Measurements from ENCODE around the gene ZIC4.

ZIC4 gene

DNA sequence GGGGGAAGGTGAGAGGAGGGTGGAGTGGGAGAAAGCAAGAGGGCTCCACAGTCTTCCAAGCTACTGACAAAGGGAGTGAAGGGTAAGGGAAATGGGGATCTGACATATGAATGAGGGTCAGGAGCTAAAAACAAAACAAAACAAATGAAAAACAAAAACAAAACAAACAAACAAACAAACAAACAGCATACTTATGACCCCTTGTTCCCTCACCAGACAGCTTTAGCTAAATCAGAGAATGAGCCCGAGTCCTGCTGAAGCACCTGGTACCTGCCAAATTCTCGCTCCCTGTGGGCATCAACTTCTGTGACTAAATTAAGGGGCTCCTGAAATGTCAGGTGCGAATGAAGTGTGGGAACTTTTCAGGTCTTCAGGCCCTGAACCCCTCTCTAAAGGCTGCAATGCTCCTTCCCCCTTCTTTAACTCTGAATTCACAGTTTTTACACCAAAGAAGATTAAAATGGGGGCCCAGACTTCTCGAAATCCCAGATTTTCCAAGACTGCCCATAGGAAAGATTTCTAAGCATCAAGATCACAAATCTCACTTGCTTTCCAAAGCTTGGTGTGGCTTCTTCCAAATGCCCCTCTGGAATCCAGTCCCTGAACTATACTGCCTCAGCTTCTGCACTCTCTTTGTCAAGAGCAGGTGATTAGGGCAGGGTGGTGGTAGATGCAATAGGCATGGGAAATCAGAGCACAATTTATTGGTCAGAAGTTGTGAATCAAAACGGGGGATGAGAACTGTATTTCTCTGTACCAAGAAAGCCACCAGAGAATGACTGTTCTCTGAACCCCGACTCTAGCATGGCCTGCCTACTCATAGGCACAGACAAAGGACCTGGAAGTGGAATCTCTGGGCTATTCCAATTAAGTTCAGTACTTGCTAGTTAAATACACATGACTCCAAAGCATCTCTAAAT lies 40.9 kb downstream of the ZIC4 start:
- no peak for TF ChIP-seq YY1 (IDR thresholded peaks at IDR 0.05; ENCODE audit: insufficient read depth, insufficient read length)
- TF ChIP-seq ZNF274 (IDR thresholded peaks at IDR 0.05; ENCODE audit: low read depth, low read length): no peak
- no peak for TF ChIP-seq SUZ12 (IDR thresholded peaks at IDR 0.05; ENCODE audit: extremely low read depth, insufficient read depth, insufficient read length)
- Histone ChIP-seq H3K27me3 (ENCODE audit: insufficient read depth, insufficient read length) (peaks cover 100% of the 10 kb centered on the region), H3K4me1 (ENCODE audit: insufficient read depth, insufficient read length) (no peaks in the 10 kb centered on the region), H3K36me3 (ENCODE audit: insufficient read depth, insufficient read length, low read length) (no peaks in the 10 kb centered on the region), H3K4me3 (ENCODE audit: insufficient read length, low read depth) (no peak overlapping the region), H3K9ac (ENCODE audit: insufficient read length, low read depth) (no peak overlapping the region), H3K9me3 (ENCODE audit: insufficient read depth, low read length) (no peaks in the 10 kb centered on the region)
- no peak for DNase-seq (ENCODE audit: low read depth, low spot score)

DNA sequence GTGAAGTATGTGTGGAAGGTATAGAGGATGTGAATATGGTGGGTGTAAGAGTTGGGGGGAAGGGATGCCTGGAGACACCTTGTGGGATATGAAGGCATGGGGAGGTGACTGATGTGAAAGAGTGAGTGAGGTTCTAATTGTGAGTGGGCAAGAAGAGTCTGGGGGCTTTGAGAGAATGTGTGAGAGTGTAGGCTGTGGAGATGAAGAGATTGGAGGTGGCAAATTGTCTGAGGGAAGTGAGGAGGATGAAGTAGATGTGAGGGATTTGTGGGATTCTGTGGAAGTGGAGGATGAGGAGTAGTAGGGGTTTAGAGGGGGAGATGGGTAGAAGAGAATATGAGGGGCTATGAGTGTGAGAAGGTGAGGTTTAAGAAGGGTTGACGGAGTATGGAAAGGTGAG lies 41.6 kb downstream of the ZIC4 start:
- no peaks in the 10 kb centered on the region for H3K36me3 ChIP-seq (ENCODE audit: insufficient read depth, insufficient read length, low read length)
- H3K9ac ChIP-seq (ENCODE audit: insufficient read length, low read depth): no peak overlapping the region
- no peak for DNase-seq (ENCODE audit: low read depth, low spot score)
- H3K4me3 ChIP-seq (ENCODE audit: insufficient read length, low read depth): no peak overlapping the region
- H3K4me1 ChIP-seq (ENCODE audit: insufficient read depth, insufficient read length): no peaks in the 10 kb centered on the region
- peaks cover 100% of the 10 kb centered on the region for H3K27me3 ChIP-seq (ENCODE audit: insufficient read depth, insufficient read length)
- no peaks in the 10 kb centered on the region for H3K9me3 ChIP-seq (ENCODE audit: insufficient read depth, low read length)
- TF ChIP-seq SUZ12 (IDR thresholded peaks at IDR 0.05; ENCODE audit: extremely low read depth, insufficient read depth, insufficient read length) (no peak), ZNF274 (IDR thresholded peaks at IDR 0.05; ENCODE audit: low read depth, low read length) (no peak)

DNA sequence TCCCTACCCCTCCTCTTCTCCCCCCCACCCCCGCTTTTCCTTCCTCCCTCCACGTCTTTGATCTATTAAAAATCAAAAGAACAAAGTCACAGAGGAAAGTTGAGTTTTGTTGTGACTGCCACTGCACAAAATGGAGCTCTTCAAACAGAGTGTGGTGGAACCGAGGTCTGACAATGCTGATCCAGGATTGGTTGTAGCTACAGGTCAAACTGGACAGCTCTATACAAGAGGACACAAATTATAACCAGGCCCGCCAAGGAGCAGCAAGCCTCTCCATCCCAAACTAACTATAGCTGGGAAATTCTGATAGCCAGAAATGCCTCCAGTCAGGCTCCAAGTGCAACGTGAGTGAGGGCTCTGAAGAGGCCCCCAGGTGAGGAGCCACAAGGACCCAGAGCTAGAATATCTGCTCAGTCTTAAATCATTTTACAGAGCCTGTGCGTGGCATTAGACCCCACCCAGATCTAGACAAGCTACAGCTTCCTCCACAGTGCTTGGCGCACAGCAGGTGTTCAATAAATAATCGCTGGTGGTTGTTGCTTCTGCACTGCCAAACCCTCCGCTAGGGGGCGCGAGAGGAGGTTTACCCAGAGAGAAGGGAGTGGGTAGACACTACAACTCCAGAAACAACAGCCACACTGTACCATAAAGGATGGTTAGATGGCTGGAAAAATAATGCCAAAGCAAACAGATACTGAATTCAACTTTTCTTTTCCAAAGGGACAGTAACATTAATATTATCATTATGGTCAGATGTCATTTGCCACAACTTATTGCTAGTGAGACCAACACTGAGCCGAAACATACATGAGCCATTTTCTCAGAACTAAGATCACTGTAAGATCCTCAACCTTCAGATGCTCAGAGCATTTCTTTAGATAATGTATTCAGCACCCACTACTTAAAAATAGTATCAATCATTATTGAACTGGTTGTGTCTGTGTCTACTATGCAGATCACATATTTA lies 44.6 kb downstream of the ZIC4 start:
- Histone ChIP-seq H3K36me3 (ENCODE audit: insufficient read depth, insufficient read length, low read length) (no peaks in the 10 kb centered on the region), H3K4me1 (ENCODE audit: insufficient read depth, insufficient read length) (no peaks in the 10 kb centered on the region), H3K4me3 (ENCODE audit: insufficient read length, low read depth) (no peak overlapping the region), H3K27me3 (ENCODE audit: insufficient read depth, insufficient read length) (peaks cover 100% of the 10 kb centered on the region), H3K9ac (ENCODE audit: insufficient read length, low read depth) (no peak overlapping the region), H3K9me3 (ENCODE audit: insufficient read depth, low read length) (no peaks in the 10 kb centered on the region)
- no peak for TF ChIP-seq SUZ12 (IDR thresholded peaks at IDR 0.05; ENCODE audit: extremely low read depth, insufficient read depth, insufficient read length)
- no peak for TF ChIP-seq YY1 (IDR thresholded peaks at IDR 0.05; ENCODE audit: insufficient read depth, insufficient read length)
- TF ChIP-seq ZNF274 (IDR thresholded peaks at IDR 0.05; ENCODE audit: low read depth, low read length): no peak
- no peak for DNase-seq (ENCODE audit: low read depth, low spot score)

DNA sequence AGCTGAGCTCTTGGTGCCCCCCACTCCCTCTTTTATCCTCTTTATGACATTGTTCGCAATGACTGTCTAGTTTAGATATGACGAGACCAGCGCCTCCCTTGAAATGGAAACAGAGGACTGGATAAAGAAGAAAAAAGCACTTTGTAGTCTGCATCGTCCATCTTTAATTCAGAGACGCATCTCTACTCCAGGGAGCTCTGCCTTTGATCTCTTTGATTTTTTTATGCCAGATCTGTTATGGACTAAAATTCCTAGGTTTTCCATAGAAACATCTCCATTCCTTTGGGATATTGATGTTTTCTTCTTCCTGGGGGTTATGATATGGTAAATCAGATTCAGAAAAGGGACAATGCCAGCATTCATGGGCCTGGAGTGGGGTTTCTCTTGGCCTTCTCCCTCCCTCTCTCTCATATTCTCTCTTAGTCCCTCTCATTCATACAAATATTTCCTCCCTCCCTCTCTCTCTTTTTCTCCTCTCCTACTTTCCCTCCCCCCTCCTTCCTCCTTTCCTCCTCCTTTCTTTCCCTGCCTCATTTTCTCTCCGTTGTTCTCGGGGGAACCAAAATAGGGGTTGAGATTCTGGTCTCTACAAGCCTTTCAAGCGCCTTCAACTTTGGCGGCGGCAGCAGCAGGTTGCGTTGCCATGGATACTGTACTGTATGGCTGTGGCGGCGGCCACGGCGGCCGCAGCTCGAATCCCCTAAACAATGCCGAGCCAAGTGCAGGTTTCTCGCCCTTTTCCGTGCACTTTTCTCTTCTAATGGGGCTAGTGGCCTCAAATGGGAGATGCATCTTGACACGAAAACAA lies 45.5 kb downstream of the ZIC4 start:
- DNase-seq (ENCODE audit: low read depth, low spot score): no peak
- Histone ChIP-seq H3K36me3 (ENCODE audit: insufficient read depth, insufficient read length, low read length) (no peaks in the 10 kb centered on the region), H3K4me1 (ENCODE audit: insufficient read depth, insufficient read length) (no peaks in the 10 kb centered on the region), H3K4me3 (ENCODE audit: insufficient read length, low read depth) (no peak overlapping the region), H3K9ac (ENCODE audit: insufficient read length, low read depth) (no peak overlapping the region), H3K27me3 (ENCODE audit: insufficient read depth, insufficient read length) (peaks cover 100% of the 10 kb centered on the region), H3K9me3 (ENCODE audit: insufficient read depth, low read length) (no peaks in the 10 kb centered on the region)
- TF ChIP-seq YY1 (IDR thresholded peaks at IDR 0.05; ENCODE audit: insufficient read depth, insufficient read length) (no peak), ZNF274 (IDR thresholded peaks at IDR 0.05; ENCODE audit: low read depth, low read length) (no peak), SUZ12 (IDR thresholded peaks at IDR 0.05; ENCODE audit: extremely low read depth, insufficient read depth, insufficient read length) (peak; percentile 57)

DNA sequence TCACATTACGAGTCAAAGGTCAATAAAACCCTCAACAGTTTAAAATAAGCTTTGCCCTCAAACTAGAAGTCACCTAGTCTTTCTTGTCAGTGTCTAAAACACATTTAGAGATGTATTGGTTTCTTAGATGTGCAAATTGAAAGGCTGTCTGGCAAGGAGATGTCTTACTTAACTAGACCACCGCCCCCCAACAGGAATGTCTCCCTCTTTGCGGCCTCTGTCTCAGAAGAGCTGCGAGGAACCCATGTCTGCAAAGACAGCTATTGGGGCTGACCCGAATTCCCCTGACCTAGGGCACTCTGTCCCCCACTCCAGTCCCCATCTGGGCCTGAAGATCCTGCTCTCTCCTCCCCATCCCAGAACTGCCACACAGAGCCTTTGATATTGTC lies 46.3 kb downstream of the ZIC4 start:
- no peak overlapping the region for H3K9ac ChIP-seq (ENCODE audit: insufficient read length, low read depth)
- H3K4me1 ChIP-seq (ENCODE audit: insufficient read depth, insufficient read length): no peaks in the 10 kb centered on the region
- no peak overlapping the region for H3K4me3 ChIP-seq (ENCODE audit: insufficient read length, low read depth)
- no peaks in the 10 kb centered on the region for H3K36me3 ChIP-seq (ENCODE audit: insufficient read depth, insufficient read length, low read length)
- no peak for TF ChIP-seq ZNF274 (IDR thresholded peaks at IDR 0.05; ENCODE audit: low read depth, low read length)
- DNase-seq (ENCODE audit: low read depth, low spot score): no peak
- H3K27me3 ChIP-seq (ENCODE audit: insufficient read depth, insufficient read length): peaks cover 100% of the 10 kb centered on the region
- no peaks in the 10 kb centered on the region for H3K9me3 ChIP-seq (ENCODE audit: insufficient read depth, low read length)

DNA sequence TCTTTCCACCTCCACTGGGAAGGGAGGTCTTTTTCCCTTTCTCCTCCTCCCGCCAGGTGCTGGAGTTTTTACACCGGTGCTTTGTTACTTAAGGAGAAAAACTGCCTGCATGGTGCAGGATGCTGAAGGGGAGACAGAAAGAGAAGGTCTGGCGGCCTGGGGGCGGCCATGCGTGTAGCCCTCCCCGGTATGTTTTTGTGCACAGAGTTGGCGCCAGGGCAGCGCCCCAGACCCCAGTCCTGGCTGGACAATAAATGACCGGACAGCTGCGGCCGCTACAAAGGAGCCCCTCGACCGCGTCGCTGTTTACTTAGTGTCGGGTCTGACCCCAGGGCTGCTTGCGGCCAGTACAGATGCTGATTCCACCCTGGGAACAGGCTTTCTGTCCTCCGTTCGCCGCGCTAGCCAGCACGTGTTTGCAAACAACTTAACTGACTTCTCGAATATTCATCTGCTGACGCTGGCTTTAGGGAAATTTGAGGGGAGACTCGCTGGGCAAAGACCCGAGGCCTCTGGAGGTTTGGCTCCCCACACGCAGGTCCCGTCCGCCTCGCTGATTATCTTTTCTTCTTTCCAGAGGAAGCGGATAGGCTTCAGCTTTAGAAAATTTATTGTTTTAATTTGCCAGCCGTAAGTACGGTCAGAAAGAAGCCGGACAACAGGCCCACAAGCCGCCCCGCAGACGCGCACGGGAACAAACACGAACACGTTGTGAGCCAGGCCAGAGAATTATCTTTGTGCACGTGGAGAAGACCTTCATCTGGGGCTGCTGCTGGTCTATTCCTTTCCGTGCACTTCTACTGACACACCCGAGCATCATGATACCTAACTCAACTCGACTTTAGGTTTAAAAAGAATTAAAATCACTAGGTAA lies 46.9 kb downstream of the ZIC4 start:
- TF ChIP-seq YY1 (IDR thresholded peaks at IDR 0.05; ENCODE audit: insufficient read depth, insufficient read length) (no peak), SUZ12 (IDR thresholded peaks at IDR 0.05; ENCODE audit: extremely low read depth, insufficient read depth, insufficient read length) (peak; percentile 52)
- Histone ChIP-seq H3K9me3 (ENCODE audit: insufficient read depth, low read length) (no peaks in the 10 kb centered on the region), H3K4me1 (ENCODE audit: insufficient read depth, insufficient read length) (no peaks in the 10 kb centered on the region), H3K36me3 (ENCODE audit: insufficient read depth, insufficient read length, low read length) (no peaks in the 10 kb centered on the region), H3K4me3 (ENCODE audit: insufficient read length, low read depth) (no peak overlapping the region), H3K9ac (ENCODE audit: insufficient read length, low read depth) (no peak overlapping the region), H3K27me3 (ENCODE audit: insufficient read depth, insufficient read length) (peaks cover 100% of the 10 kb centered on the region)
- no peak for DNase-seq (ENCODE audit: low read depth, low spot score)

Data from NT2/D1 (cell line).